ENCODE data around the gene GDPD4.

The GDPD4 gene

GRCh38 chr11:77189588-77190210 is 111.8 kb downstream of the GDPD4 start:
- no peak for DNase-seq (ENCODE audit: low read depth)

- DNase-seq (ENCODE audit: low read depth) = no peak
These were observed 112.6 kb downstream of the GDPD4 start for GRCh38 chr11:77188633-77189491.

- DNase-seq (ENCODE audit: low read depth) = peak; percentile 77
These were observed 113.5 kb downstream of the GDPD4 start for GRCh38 chr11:77187776-77188632.

DNA sequence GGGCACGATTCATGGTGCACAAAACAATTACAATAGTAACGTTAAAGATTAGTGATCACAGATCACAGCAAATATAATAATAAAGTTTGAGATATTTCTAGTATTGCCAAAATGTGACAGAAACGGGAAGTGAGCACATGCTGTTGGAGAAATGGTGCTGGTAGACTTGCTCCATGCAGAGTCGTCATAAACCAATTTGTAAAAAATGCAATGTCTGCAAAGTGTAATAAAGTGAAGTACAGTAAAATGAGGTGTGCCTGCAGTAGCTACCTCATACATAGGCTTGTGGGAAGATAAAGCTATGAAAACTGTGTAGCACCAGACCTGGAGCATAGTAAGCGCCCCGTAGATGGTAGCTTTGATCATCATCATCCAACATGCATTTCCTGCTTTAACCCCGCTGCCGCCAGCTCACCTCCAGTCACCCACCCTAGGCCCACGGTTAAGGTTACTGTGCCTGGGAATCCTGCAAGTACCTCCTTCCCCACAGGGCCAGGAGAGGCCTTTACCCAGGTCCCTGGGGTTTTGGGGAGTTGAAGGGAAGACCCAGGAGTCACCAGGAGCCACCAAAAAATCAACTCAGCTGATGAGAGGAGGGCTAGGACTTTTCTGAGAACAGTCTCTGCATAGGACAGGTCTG is 114.3 kb downstream of the GDPD4 start:
- DNase-seq (ENCODE audit: low read depth) = no peak

GRCh38 chr11:77186302-77186701 is 115.2 kb downstream of the GDPD4 start:
- DNase-seq (ENCODE audit: low read depth) = no peak

GRCh38 chr11:77184136-77184860 is 117.2 kb downstream of the GDPD4 start:
- DNase-seq (ENCODE audit: low read depth) = no peak

GRCh38 chr11:77183431-77183984 is 118.0 kb downstream of the GDPD4 start:
- DNase-seq (ENCODE audit: low read depth) = no peak

DNA sequence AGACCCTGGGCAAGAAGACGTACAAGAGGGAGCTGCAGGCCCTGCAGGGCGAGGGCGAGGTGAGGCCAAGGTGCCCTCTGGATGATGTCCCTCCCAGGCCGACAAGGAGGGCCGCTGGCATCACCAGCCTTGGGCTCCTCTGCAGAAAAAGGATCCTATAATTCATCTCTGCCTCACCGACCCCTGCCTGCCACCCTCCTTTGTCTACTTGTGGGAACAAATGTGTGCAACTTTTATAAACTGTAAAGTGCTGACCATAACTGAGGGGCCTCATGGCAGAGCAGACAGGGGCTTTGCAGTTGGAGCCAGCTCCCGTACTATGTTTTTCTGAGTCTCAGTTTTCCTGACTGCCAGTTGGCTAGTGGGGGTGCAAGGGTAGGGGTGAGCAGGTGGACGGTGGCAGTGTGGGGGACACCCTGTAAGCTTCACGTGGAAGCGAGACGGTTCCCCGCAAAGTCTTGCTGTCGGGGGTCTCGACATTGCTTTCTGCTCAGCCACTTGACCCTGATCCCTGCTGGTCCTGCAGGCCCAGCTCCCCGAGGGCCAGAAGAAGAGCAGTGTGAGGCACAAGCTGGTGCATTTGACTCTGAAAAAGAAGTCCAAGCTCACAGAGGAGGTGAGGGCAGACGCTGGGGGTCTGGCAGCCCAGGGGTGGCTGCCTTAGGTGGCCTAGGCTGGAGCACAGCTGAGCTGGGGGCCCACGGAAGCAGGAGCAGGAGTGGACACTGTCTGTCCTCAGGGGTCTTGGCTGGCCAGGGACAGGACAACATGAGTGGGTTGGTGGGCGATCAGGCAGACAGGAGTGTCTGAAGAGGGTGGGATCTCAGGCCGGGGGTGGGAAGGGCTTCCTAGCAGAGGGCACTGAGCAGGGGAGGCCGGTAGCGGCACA is 118.7 kb downstream of the GDPD4 start:
- DNase-seq (ENCODE audit: low read depth) = no peak

DNA sequence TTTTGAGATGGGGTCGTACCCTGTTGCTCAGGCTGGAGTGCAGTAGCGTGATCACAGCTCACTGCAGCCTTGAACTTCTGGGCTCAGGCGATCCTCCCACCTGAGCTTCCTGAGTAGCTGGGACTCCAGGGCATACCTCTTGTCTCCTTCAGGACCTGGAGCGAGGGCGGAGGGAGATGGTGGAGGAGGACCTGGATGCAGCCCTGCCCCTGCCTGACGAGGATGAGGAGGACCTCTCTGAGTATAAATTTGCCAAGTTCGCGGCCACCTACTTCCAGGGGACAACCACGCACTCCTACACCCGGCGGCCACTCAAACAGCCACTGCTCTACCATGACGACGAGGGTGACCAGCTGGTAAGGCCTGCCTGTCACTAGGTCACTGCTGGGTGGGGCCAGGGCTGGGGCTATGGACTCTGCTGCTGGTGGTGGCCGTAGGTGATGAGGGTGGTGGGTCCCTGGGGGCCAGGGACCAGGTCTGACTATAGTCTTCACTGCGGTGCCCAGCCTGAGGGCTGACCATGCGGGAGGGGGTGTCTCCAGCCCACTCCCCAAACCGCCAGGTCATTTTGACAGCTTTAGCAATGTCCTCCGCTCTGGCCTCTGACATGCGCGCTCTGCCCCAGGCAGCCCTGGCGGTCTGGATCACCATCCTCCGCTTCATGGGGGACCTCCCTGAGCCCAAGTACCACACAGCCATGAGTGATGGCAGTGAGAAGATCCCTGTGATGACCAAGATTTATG is 119.5 kb downstream of the GDPD4 start:
- DNase-seq (ENCODE audit: low read depth) = no peak

DNA sequence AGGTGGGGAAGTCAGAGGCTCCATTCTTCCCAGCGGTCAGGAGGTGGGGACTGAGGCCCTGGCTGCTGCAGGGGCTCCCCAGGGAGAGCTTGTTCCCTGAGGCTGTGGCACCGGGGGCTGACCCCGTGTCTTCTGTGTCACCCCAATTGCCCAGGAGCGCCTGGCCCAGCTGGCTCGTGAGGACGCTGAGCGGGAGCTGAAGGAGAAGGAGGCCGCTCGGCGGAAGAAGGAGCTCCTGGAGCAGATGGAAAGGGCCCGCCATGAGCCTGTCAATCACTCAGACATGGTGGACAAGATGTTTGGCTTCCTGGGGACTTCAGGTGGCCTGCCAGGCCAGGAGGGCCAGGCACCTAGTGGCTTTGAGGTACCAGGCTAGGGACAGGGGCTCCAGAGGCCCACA is 120.3 kb downstream of the GDPD4 start:
- no peak for DNase-seq (ENCODE audit: low read depth)

GRCh38 chr11:77180346-77180745 is 121.1 kb downstream of the GDPD4 start:
- no peak for DNase-seq (ENCODE audit: low read depth)

- no peak for DNase-seq (ENCODE audit: low read depth)
These were observed 121.8 kb downstream of the GDPD4 start for GRCh38 chr11:77179681-77180080.

GRCh38 chr11:77179048-77179447 is 122.4 kb downstream of the GDPD4 start:
- DNase-seq (ENCODE audit: low read depth) = no peak

DNA sequence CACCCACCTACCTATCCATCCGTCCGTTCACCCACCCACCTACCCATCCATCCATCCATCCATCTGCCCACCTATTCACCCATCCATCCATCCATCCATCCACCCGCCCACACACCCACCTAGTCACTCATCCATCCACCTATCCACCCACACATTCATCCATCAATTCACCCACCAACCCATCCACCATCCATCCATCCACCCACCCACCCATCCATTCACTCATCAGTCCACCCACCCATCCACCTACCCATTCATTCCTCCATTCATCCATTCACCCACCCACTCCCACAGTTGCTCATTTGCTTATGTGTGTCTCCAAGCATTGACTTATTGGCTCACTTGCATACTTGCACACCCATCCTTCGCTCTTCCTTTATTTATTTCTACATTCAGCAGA is 123.3 kb downstream of the GDPD4 start:
- DNase-seq (ENCODE audit: low read depth) = no peak

- no peak for DNase-seq (ENCODE audit: low read depth)
These were observed 124.5 kb downstream of the GDPD4 start for GRCh38 chr11:77176996-77177395.

- DNase-seq (ENCODE audit: low read depth) = peak; percentile 25
These were observed 125.5 kb downstream of the GDPD4 start for GRCh38 chr11:77175869-77176539.

DNA sequence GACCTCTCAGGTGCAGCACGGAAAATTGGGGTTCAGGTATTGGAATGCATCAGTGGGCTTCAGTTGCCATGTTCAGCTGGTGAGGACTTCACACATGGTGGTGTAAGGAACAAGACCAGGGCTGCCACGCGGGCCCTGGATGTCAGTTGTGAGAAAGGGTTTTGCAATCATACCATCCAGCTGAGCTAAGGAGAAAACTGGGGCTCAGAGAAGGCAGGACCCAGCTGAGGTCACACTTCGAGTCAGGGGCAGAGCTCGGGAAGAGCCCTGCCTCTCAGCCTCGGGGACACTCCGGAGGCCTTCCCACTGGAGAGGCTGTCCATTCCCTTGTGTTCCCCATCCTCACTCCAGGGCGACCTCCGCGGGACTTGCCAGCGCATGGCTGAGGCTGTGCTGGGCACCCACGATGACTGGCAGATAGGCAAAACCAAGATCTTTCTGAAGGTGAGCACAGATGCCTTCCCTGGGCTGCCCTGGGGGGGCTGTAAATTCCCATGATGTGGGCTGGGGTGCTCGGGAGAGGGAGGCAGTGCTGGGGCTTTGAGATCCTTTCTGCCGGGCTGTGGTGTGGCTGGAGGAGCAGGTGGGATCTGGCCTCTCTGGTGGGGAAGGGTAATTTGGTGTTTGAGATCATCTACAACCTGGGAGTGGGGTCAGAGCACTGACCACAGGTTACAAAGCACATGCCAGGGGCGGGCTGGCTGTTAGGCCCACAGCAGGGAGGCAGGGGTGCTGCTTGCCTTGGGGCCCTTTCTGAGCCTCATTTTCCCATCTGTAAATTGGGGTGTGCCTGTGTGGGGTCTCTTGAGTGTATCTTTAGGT is 126.3 kb downstream of the GDPD4 start:
- DNase-seq (ENCODE audit: low read depth) = no peak

GRCh38 chr11:77174559-77174958 is 126.9 kb downstream of the GDPD4 start:
- DNase-seq (ENCODE audit: low read depth) = no peak

All from EH (cell line).